Right lobe of liver (tissue), 4 donors: ENCODE data around the gene PER2.

ENCODE experiments used
- POLR2A ChIP-seq: fragments of 450-650 bp; IDR thresholded peaks from one replicate; pipeline ENCODE4 v1.6.1; 2017; ENCODE audit warnings: antibody characterized with exemption, mild to moderate bottlenecking
- TF ChIP-seq, protein P1 (sequence below), 4 donors: fragments of 200-600 bp in 3 of 4; fragments of 450-650 bp in 1 of 4; IDR thresholded peaks; one replicate each; pipeline versions ENCODE4 v1.5.1 to v1.8.0; 2016 to 2022; ENCODE audit warnings: antibody characterized with exemption in 4 of 4, mild to moderate bottlenecking in 2 of 4
- donor health status: DM: no; HTN: no; CAD: no.
- donor health status: DM: no; HTN: no; CAD: no.
- donor health status: DM: no; HTN: yes; CAD: no.

DNA sequence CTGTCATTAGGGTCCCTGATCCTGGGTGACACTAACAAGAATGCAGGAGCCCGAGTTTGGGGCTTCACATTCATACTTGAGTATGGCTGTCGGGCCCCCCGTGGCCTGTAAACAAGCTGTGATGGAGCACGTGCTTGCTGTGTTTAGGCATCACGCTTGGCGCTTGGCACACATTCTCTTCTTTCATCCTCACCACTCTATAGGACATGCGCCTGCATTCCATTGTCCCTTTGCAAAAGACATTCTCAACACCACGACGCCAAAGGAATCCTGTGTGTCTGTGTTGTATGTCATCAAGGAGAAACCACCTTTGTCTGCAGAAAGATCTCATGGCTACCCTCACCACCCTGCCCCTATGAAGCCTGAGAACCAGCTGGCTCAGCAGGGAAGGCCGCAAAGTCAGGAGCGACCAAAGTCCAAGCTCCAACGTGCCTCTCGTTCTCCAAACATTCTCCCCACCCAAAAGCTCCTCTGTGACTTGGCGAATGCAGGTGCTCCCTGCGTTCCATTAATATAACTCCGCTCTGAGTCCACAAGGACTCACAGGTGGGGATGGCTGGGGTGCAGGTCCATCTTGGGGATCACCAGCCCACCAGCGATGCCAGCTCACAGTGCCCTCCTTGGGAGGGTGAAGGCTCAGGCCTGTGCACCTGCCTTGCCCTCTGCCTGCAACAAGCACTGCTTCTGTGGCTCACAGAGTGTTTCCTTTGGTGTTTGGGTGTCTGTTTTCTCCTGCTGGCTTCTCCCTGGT is 6.2 kb upstream of the PER2 start:
- TF ChIP-seq, protein P1, sequence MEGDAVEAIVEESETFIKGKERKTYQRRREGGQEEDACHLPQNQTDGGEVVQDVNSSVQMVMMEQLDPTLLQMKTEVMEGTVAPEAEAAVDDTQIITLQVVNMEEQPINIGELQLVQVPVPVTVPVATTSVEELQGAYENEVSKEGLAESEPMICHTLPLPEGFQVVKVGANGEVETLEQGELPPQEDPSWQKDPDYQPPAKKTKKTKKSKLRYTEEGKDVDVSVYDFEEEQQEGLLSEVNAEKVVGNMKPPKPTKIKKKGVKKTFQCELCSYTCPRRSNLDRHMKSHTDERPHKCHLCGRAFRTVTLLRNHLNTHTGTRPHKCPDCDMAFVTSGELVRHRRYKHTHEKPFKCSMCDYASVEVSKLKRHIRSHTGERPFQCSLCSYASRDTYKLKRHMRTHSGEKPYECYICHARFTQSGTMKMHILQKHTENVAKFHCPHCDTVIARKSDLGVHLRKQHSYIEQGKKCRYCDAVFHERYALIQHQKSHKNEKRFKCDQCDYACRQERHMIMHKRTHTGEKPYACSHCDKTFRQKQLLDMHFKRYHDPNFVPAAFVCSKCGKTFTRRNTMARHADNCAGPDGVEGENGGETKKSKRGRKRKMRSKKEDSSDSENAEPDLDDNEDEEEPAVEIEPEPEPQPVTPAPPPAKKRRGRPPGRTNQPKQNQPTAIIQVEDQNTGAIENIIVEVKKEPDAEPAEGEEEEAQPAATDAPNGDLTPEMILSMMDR (IDR thresholded peaks at IDR 0.05) = no peak
- TF ChIP-seq POLR2A = no peak
